Stimulated activated CD4-positive, alpha-beta T cell treated with anti-CD3 and anti-CD28 coated beads, Interleukin-4, amount 100 ng/mL, for 48 hours (primary cell): ENCODE data around the gene HOXA1.
"Not testable (repeated sequence)": the region's sequence is repeated elsewhere in the genome, so short reads cannot be mapped to it uniquely, and the experiment has no call there.

Source experiments
- DNase-seq, 2 donors: peaks; one replicate each; pipeline ENCODE4 v3.0.0-alpha.2; 2020; ENCODE audit warnings: low read depth in 2 of 2

Gene HOXA1

DNA sequence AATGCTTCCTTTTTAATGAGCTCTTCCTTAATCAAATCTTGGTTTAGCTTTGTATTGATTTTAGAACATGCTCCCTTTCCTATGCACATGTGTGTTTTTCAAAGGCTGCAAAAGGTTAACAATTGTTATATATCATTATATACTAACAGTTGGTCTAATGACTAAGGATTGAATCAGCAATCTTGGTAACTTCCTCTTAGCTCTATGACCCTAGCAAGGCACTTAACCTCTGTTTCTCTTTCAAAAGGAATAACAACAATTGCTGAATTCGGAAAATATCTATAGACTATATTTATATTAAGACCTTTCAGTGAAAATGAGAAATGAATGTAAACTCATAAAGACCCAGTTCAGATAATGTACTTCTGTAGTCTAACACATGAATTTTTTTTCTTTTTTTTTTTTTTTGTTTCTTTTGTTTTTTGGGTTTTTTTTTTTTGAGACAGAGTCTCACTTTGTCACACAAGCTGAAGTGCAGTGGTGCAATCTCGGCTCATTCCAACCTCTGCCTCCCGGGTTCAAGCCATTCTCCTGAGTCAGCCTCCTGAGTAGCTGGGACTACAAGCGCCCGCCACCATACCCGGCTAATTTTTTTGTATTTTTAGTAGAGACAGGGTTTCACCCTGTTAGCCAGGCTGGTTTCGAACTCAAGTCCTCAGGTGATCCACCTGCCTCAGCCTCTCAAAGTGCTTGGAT is 48.8 kb downstream of the HOXA1 start:
- DNase-seq, result no peak

DNA sequence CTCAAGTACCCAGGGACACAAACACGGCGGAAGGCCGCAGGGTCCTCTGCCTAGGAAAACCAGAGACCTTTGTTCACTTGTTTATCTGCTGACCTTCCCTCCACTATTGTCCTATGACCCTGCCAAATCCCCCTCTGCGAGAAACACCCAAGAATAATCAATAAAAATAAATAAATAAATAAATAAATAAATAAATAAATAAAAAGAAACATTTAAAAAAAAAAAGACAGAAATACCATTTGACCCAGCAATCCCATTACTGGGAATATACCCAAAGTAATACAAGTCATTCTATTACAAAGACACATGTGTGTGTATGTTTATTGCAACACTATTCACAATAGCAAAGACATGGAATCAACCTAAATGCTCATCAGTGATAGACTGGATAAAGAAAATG is 49.8 kb downstream of the HOXA1 start:
- DNase-seq, result not testable (repeated sequence)

GRCh38 chr7:27045066-27045465 is 50.7 kb downstream of the HOXA1 start:
- not testable (repeated sequence) for DNase-seq
